Activated T-cell treated with anti-CD3 and anti-CD28 coated beads for 4 hours (primary cell): ENCODE results near the gene OMD.

ENCODE experiments used
- DNase-seq: peaks from one replicate; pipeline ENCODE4 v3.0.0-alpha.2; 2020

The OMD gene

DNA sequence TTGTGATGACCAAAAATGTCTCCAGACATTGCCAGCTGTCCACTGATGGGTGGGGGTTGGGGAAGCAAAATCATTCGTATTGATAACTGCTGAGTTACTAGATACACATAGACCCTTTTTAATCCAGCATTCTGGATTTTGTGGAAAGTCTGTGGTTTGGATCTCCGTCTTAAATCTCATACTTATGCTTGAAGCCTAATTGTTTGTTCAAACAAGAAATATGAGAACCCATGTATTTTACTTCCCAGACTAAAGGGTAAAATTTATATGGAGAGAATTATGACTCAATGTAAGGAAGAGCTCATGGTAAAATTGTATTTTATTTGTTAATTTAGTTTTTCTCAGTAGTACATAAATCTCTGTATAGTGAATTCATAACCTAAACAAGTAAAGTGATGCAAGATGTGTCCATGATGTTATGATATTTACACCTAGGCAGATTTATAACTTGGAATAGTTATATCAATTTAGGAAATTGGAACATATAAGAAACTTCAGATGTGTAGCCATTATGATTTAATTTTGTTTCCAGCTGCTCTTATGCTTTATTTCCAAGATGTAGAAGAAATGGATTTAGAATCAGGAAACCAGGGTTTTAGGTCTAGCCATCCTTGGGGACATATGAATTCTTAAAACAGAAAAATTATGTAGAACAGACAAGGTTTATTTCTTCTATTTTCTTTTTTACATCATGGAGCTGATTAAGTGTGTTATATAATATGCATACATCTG lies 15.4 kb downstream of the OMD start:
- DNase-seq, result no peak

DNA sequence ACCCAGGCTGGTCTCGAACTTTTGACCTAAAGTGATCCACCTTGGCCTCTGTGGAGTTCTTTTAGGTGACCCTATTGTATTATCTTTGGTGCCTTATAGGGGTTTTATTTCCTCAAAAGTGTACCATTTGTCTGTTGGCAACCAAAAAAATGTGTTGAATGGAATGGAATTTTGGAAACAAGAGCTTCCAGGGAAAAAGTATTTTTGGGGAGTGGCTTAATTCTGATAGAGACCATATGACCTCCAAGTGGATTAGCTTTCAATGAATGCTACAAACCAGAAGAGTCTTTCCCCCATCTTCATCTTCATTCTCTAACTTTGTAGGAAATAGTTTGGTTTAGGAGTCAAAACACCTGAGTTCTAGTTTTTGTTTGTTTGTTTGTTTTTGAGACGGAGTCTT lies 16.5 kb downstream of the OMD start:
- DNase-seq, result no peak

DNA sequence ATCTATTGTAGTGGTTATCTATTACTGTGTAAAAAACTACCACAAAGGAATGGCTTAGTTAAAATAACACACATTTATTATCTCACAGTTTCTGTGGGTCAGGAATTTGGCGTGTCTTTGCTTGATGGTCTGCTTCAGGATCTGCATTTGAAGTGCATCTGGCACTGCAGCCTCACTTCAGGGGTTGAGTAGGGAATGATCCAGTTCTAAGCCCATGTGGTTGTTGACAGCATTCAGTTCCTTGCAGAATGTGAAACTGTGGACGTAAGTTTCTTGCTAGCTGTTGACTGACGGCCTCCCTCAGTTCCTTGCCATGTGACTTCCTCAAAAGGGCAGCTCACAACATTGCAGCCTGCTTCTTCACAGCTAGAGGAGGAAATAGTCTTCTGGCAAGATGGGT lies 17.8 kb downstream of the OMD start:
- peak; percentile 11 for DNase-seq

DNA sequence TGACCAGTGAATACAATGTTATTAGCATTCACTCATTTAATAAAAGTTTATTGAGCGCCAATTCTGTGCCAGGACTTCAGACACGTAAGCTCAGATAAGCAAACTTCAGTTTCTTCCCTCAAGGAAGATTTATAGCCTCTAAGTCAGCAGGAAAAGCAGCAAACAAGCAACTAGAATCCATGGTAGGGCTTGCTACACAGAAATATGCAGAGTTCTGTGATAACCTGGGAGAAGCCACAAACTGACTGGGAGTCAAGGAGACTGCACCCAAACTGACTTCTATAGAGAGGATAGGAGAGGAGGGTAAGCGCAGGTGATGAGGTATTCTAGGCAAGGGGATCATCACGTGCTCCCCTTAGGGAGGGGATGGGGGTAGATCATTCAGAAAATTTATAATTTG lies 18.5 kb downstream of the OMD start:
- no peak for DNase-seq

DNA sequence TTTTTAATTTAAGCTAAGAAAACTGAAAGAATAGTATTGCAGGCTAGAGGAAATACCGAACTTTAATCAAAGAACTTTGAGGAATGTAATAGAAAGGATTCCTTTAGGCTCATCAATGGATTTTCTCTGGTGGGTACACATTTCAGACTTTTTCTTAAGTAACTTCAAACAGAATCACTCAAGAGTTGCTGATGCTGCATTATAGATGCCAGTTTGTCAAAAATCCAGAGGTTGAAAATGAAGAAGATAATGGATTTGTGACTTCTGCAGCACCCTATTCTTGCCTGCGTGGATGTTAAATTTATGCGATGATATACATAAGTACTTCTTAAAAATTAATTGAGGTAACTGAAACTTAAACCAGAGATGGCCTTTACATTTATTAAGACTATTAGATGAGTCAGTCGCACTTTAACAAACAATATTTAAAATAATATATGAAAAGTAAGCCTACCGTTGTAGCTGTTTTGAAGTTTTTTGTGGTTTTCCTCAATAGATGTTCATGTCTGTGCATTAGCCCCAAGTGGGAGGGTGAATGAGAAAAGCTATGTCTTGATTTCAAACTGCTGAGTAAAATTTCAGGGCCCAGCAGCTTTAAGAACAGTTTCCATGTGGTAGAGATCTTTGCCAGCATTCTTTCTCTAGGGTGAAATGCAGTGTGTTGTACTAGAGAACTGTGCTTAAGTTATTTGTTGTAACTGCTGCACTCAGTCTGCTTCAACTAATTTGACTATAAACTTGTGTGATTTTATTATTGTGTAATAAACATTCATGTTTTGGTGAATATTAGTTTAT lies 20.0 kb downstream of the OMD start, which contains the start of gene OGN:
OGN (minus strand) TSS at position 537 of the 795 bp plus-strand sequence. CDS start 1,171 bp downstream, outside the sequence.
- no peak for DNase-seq

DNA sequence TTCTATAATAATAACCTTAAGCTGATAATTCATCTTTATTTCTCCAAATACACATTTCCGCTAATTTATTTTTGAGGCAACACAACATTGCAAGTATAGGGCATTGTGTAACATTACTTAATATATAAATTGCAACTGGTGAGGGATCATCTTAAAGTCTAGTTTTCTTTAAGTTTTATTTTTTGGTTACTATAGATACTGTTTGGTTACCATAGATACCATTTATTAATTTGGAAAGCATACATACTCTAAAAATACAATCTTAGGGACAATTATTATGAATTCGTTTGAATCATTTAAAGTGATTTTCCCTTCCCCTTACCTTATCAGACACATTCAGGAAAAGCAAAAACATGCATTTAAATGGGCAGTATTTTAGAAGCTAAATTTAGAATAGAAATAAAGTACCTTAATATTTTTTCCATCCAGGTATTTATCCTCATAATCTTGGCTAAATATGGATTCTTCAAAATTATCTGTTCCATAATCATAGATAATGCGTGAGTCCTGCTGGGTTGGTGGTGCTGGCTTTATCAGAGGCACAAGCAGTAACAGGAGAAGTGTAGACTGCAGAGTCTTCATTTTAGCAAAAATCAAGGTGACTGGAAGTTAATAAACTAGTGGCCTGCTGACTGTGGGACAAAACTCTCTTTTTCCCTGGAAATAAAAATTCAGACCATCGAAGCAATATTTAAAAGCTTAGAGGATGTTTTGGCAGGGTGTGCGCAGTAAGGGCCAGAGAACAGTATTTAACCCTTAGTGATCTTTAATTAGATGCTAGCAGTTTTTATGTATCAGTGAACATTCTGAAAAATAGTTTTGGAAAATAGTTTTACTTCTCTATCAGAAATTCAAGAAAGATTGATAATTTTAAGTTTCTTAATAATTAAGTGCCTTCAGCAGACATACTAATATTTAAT lies 21.2 kb downstream of the OMD start:
- DNase-seq, result no peak

DNA sequence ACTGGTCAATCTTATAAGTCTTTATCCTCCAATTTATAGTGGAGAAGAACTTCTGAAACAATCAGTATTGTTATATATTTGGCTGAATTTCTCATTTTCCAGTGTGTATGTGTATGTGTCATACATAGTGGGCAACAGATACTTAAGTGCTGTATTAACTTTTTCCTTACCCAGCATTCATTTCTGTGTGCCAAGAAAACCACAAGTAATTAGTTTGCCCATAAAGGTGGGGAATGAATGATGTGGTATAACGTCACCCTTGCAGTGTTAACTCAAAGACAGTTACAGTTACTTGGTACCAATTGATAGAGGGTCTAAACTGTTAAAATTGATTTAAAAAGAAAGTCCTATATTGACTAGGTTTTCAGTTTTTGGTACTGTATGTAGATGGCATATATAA lies 21.9 kb downstream of the OMD start:
- no peak for DNase-seq

DNA sequence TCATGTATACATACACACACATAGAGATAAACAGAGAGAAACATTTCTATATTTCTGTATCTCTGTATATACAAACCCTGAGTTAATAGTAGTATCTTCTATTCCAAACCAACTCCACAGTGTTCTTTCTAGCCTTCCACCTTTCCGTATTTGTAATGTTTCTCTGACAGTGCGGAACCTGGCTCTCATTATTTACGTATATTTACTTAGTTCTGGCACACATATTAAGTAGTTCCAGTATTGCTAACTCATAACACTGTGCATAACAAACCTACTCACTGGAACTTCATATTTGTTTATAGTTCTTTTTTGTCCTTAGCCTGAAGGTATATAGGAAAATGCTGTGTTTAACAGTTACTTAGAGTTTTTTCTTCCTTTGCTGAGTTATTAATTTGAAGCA lies 26.4 kb downstream of the OMD start:
- no peak for DNase-seq

DNA sequence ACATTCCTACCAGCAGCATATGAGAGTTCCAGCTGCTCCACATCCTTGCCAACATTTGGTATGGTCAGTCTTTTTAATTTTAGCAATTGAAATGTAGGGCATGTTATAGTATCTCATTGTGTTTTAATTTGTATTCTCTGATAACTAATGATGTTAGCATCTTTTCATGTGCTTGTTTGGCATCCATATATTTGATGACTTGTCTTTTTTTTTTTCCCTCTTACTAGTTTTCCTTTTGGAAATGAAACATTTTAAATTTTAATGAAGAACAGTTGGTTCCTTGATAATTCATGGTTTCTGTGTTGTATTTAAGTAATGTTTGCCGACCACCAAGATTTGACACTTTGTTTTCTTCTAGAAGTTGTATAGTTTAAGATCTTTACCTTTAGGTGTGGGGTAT lies 28.7 kb downstream of the OMD start:
- DNase-seq, result no peak

DNA sequence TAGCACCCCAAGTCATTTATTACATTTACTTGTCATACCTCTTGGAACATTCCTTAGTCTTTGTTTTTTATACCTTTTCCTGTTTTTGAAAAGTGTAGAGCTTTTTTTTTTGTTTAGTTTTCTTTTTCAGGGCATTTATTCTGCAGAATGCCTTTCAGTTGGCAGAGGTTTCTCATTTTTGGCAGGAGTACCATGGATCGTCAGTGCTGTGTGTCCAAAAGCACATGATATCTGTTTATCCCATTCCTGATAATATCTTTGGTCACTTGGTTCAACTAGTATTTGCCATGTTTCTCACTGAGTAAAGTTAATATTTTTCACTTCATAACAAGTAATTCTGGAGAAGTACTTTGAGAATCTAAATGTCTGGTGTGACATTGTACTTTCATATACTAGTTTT lies 30.6 kb downstream of the OMD start:
- DNase-seq, result no peak

DNA sequence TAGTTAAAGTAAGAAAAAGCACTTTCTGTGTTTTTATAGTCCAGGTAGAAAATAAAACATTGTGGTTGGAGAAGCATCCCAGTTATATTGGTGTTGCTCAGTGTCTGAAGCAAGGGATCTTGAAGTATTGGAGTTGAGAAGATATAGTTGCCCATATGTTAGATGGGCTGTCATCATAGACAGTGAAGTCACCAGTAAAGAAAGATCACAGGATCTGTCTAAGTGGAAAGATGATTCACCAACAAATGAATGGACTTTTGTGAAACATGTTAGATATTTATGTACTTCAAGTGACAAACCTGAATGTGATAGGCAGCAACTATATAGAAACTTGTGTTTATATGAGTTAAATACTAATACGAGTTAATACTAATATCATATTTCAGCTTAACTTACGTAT lies 31.6 kb downstream of the OMD start:
- DNase-seq, result no peak

DNA sequence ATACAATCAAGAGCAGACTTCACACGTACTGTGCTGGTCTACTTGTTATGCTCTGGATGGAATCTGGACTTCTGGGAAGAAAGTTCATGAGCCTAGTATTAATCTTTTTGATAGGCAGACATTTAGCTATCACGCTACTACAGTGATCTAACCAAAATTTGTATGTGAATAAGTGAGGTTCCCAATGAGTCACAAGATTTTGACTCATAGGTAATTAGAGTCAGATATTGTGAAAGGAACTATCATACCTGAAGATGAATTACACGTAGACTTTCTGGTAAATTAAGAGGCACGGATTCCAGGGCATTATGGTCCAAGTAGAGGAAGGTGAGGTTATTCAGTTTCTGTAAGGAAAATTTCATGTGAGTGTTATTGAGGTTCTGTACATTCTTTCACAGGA lies 38.3 kb downstream of the OMD start:
- no peak for DNase-seq

DNA sequence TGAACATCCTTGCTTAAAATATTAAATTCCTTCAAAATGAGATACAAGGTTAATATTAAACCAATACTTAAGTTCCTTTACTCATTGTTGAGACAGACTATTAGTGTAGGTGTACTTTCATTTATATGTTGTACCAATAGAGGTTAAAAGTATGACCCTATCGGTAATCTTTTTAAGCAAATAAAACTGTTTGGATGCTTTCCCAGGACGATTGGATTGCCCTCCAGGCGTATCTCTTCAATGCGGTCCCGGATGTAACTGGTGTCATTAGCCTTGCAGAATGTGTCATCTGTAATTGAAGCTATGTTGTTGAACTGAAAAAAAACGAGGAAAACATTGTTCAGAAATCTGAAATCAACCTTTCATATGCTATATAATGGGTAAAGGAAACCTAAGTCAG lies 38.8 kb downstream of the OMD start:
- DNase-seq, result no peak

DNA sequence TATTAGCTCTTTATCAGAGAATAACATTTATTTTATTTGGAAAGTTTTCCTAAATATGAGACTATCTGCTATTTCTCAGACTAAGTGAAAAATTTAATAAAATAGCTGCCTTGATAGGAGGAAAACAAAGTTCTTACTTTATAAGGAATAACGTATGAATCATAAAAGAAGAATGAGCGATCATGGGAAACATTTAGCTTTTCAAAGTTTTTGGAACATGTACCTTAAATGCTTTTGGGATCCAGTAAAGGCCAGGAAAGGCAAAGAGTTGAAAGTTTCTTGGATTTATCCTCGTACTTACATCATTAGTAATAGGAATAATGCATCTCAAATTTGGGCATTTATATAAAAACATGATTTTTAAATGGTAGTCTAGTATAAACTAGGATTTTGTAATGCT lies 39.3 kb downstream of the OMD start:
- no peak for DNase-seq

DNA sequence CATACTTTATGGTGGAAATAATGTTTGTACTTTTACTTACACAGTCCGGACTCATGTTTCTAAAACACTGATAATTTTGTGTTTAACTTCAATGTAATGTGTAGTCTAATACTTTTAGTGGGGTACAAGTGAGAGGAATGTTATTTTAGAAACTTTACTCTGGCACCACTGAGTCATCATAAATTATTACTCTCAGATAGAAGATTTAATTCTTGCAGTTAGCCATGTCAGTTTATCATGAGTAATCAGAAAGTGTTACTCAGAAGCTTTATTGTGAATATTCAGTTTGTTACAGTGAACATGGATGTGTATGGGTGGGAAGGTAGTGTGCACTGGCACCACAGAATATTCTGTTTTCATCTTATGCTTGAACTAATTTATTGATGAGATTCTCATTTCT lies 39.9 kb downstream of the OMD start:
- no peak for DNase-seq

DNA sequence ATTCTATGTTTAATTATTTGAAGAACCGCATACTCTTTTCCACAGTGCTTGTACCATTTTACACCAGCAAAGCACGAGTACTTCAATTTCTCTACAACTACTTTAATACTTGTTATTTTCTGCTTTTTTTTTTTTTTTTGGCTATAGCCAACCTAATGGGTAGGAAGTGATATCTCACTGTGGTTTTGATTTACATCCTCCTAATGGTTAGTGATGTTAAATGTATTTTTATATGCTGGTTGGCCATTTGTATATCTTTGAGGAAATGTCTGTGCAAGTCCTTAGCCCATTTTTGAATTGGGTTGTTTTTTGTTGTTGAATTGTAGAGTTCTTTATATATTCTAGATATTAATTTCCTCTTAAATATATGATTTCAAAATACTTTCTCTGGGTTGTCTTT lies 42.5 kb downstream of the OMD start:
- no peak for DNase-seq

DNA sequence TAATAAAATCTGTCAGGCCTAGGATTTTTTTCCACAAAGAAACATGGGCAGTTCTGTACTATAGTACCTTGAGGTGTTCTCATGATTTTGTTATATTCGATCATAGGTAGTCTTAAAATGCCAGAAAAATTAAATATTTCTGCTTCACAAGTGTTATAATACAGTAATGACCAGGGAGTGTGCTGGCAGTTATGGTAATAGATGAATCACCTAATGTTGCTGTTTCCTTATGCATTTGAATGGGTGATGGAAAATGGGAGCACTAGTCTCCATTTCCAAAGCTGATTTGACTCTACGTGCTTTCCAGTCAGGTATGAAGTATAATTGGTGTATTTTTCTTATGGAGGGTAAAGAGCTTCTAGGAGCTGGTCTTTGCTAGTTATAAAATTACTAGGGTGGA lies 43.7 kb downstream of the OMD start:
- no peak for DNase-seq

DNA sequence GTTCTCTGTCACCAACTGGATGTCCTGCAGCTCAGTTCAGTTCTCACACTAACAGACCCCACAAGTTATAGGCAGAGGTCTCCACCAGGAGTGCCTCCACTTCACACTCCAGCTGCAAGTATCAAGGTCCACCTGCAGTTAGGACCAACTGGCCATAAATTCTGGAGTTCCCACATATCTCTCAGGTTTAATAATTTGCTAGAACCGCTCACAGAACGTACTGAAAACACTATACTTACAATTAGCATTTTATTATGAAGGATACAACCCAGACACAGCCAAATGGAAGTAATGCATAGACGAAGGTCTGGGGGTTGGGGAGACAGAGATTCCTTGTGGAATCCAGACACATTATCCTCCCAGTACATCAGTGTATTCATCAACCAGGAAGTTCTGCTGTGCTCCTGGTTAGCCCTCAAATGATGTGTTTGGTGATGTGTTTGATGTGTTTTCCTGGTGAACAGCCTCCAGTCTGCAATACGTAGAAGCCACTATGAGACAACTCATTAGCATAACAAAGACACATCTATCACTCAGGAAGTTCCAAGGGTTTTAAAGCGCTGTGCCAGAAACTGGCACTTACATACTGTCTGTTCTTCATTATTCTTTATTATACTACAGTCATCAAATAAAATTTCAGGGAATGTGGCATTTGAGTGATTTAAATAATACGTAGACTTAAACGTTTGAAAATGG lies 45.3 kb downstream of the OMD start:
- no peak for DNase-seq

DNA sequence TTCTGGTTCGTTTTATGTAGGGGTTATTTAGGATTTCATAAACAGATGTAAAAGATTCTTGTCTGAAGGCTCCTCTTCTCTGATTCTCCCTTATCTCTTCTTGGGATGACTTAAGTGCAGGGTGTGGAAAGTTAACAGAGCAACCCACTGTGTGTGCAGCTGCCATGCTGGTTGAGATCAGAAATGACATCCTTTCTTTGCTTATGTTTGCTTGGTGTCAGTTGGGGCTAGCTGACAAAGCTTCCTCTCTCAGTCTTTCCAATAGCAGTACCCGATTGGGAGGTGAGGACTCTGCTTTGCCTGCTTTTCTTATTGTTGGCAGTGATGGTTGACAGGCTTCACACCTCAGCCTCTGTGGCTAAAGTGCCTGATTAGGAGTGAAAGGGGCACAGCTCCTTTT lies 46.4 kb downstream of the OMD start:
- no peak for DNase-seq

DNA sequence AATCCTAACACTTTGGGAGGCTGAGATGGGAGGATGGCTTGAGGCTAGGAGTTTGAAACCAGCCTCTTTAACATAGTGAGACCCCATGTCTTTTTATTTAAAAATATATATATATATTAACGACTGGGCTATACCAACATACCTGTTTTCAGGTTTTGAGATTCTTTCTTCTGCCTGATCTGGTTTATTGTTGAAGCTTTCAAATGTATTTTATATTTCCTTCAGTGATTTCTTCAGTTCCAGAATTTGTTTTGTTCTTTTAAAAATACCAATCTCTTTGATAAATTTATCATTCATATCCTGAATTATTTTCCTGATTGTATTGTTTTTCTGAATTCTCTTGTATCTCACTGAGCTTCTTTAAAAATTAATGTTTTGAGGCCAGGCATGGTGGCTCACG lies 51.1 kb downstream of the OMD start:
- DNase-seq, result no peak

DNA sequence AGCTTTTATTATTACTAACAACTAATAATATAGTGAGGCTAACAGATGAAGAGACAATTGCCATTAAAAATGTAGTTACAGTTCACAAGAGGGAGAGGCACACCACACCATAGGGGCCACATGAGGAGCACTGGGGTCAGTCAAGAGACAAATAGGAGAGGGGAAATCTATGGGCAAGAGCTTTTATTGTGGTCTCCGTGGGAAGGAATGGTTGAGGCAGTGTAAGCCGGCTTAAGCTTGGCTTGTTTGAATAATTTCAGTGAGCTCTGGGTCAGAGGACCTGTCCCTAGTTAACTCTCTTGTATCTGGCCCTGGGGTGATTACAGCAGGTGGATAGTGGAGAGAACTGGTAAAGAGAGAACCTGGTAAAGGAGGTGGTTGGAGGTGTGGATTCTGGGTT lies 55.2 kb downstream of the OMD start:
- DNase-seq, result no peak
